Measurements from ENCODE around the gene SUMF2.
"Not testable (repeated sequence)": the region's sequence is repeated elsewhere in the genome, so short reads cannot be mapped to it uniquely, and the experiment has no call there.

The SUMF2 gene

GRCh38 chr7:56107954-56108258, 43.8 kb downstream of the SUMF2 start:
- DNase-seq, result no peak

GRCh38 chr7:56110611-56111010, 46.5 kb downstream of the SUMF2 start:
- DNase-seq, result no peak

GRCh38 chr7:56112244-56112643, 48.2 kb downstream of the SUMF2 start:
- not testable (repeated sequence) for DNase-seq

- DNase-seq, result no peak
Measured at GRCh38 chr7:56115852-56116538, 51.9 kb downstream of the SUMF2 start, which contains the start of gene NUPR2. NUPR2 (minus strand) TSS chr7:56116417; CDS start chr7:56116314, 103 bp downstream.

- no peak for DNase-seq
Measured at GRCh38 chr7:56121440-56121839, 57.4 kb downstream of the SUMF2 start.

- DNase-seq, result no peak
Measured at GRCh38 chr7:56124981-56125380, 60.9 kb downstream of the SUMF2 start.

GRCh38 chr7:56125831-56126230, 61.7 kb downstream of the SUMF2 start:
- no peak for DNase-seq

GRCh38 chr7:56127241-56127975, 63.3 kb downstream of the SUMF2 start:
- no peak for DNase-seq

Measured in CD4-positive, alpha-beta T cell treated with Interleukin-17A for 1 hour (primary cell).